Peyer's patch (tissue), 4 donors: ENCODE results near the gene CAMK1. TPM values are rescaled to one million over a fixed set of nuclear protein-coding genes. Genes with fewer than 3 reads are reported as not detected.

ENCODE experiments used
- DNase-seq, 3 donors: peaks; one replicate each; pipeline ENCODE4 v3.0.0-alpha.2; 2017 to 2019
- H3K27ac ChIP-seq, 4 donors: fragments of 200-600 bp; sonication (generic); one replicate each; pipeline ENCODE4 v1.5.1; 2016 to 2019
- H3K27me3 ChIP-seq, 2 donors: fragments of 200-600 bp; sonication (generic); one replicate each; pipeline ENCODE4 v1.5.1; 2019
- H3K36me3 ChIP-seq, 3 donors: fragments of 200-600 bp; sonication (generic); one replicate each; pipeline ENCODE4 v1.5.1; 2016 to 2019
- H3K4me1 ChIP-seq, 4 donors: fragments of 200-600 bp; sonication (generic); one replicate each; pipeline ENCODE4 v1.5.1; 2016 to 2019
- H3K4me3 ChIP-seq, 4 donors: fragments of 200-600 bp; sonication (generic); 1 replicate in 3 of 4; 2 replicates in 1 of 4; pipeline ENCODE4 v1.5.1; 2016 to 2019; ENCODE audit warnings: mild to moderate bottlenecking in 1 of 4
- H3K9me3 ChIP-seq, 4 donors: fragments of 200-600 bp; sonication (generic); one replicate each; pipeline ENCODE4 v1.5.1; 2016 to 2019; ENCODE audit warnings: mild to moderate bottlenecking in 1 of 4
- CTCF ChIP-seq, 6 experiments: fragments of 450-650 bp in 4 of 6; fragments of 200-600 bp in 2 of 6; sonication (generic) in 1 of 6; IDR thresholded peaks; one replicate each; pipeline ENCODE4 v1.5.1; 2017 to 2019; ENCODE audit warnings: antibody characterized with exemption in 6 of 6, mild to moderate bottlenecking in 3 of 6, moderate library complexity in 1 of 6
- POLR2A ChIP-seq, 2 donors: fragments of 450-650 bp; IDR thresholded peaks; one replicate each; pipeline ENCODE4 v1.5.1; 2017; ENCODE audit warnings: antibody characterized with exemption in 2 of 2, mild to moderate bottlenecking in 2 of 2, moderate library complexity in 2 of 2
- total RNA-seq, 4 donors: library from RNA; depleted of rRNA; stranded (reverse); fragments of >200 nt; gene quantifications; one replicate each; pipeline ENCODE4 v1.1.0, GENCODE V29; 2016

The CAMK1 gene
- total RNA-seq, 4 donors from 2014 or later: 5.6 to 51.2 (median 10.4) TPM

GRCh38 chr3:9800529-9800928 lies 30.8 kb upstream of the CAMK1 start:
- Histone ChIP-seq H3K9me3 (no peaks in the 10 kb centered on the region), H3K4me3 (no peak overlapping the region), H3K27ac (no peak overlapping the region), H3K27me3 (no peaks in the 10 kb centered on the region), H3K36me3 (peaks cover 0 to 86% (median 0%) of the 10 kb centered on the region in 3 donors), H3K4me1 (peaks cover 0 to 4% (median 0%) of the 10 kb centered on the region in 4 donors)
- TF ChIP-seq POLR2A (IDR thresholded peaks at IDR 0.05) (no peak), CTCF (IDR thresholded peaks at IDR 0.05) (peak in 2 of 6 experiments; percentile 20 to 41)
- DNase-seq: no peak

GRCh38 chr3:9797196-9797945 lies 27.6 kb upstream of the CAMK1 start:
- Histone ChIP-seq H3K36me3 (peaks cover 0 to 61% (median 0%) of the 10 kb centered on the region in 3 donors), H3K4me1 (peaks cover 0 to 19% (median 11%) of the 10 kb centered on the region in 4 donors), H3K27ac (no peak overlapping the region), H3K9me3 (no peaks in the 10 kb centered on the region), H3K4me3 (no peak overlapping the region), H3K27me3 (no peaks in the 10 kb centered on the region)
- TF ChIP-seq CTCF (IDR thresholded peaks at IDR 0.05): no peak
- no peak for TF ChIP-seq POLR2A (IDR thresholded peaks at IDR 0.05)
- DNase-seq: peak in 1 of 3 donors; percentile 15

- Histone ChIP-seq H3K36me3 (peaks cover 0 to 49% (median 0%) of the 10 kb centered on the region in 3 donors), H3K27ac (peak overlapping the region in 1 of 4 donors; percentile 65), H3K9me3 (no peaks in the 10 kb centered on the region), H3K4me3 (no peak overlapping the region), H3K27me3 (no peaks in the 10 kb centered on the region), H3K4me1 (peaks cover 0 to 31% (median 13%) of the 10 kb centered on the region in 4 donors)
- no peak for TF ChIP-seq POLR2A (IDR thresholded peaks at IDR 0.05)
- TF ChIP-seq CTCF (IDR thresholded peaks at IDR 0.05): no peak
- peak in 1 of 3 donors; percentile 0 for DNase-seq
Measured at GRCh38 chr3:9795207-9795606, 25.5 kb upstream of the CAMK1 start.

GRCh38 chr3:9794400-9794799 lies 24.7 kb upstream of the CAMK1 start:
- H3K4me3 ChIP-seq: peak overlapping the region in 1 of 4 donors; percentile 94
- peak in 1 of 3 donors; percentile 11 for DNase-seq
- no peaks in the 10 kb centered on the region for H3K9me3 ChIP-seq
- H3K27me3 ChIP-seq: no peaks in the 10 kb centered on the region
- H3K27ac ChIP-seq: peak overlapping the region in 1 of 4 donors; percentile 65
- H3K36me3 ChIP-seq: peaks cover 0 to 49% (median 0%) of the 10 kb centered on the region in 3 donors
- H3K4me1 ChIP-seq: peaks cover 0 to 31% (median 13%) of the 10 kb centered on the region in 4 donors
- TF ChIP-seq CTCF (IDR thresholded peaks at IDR 0.05): no peak
- TF ChIP-seq POLR2A (IDR thresholded peaks at IDR 0.05): no peak

GRCh38 chr3:9793161-9793781 lies 23.5 kb upstream of the CAMK1 start:
- Histone ChIP-seq H3K9me3 (no peaks in the 10 kb centered on the region), H3K4me1 (peaks cover 0 to 31% (median 13%) of the 10 kb centered on the region in 4 donors), H3K27me3 (no peaks in the 10 kb centered on the region), H3K36me3 (peaks cover 0 to 49% (median 0%) of the 10 kb centered on the region in 3 donors), H3K4me3 (peak overlapping the region; percentile 81 to 94 (median 89)), H3K27ac (peak overlapping the region; percentile 94 to 97 (median 96))
- DNase-seq: peak in 1 of 3 donors; percentile 67
- TF ChIP-seq POLR2A (IDR thresholded peaks at IDR 0.05) (no peak), CTCF (IDR thresholded peaks at IDR 0.05) (peak in 1 of 6 experiments; percentile 23)
